ENCODE data around the gene NOTUM. TPM values are rescaled to one million over a fixed set of nuclear protein-coding genes. Genes with fewer than 3 reads are reported as not detected.

Gene NOTUM
- total and polyA plus RNA-seq, 9 of the 15 experiments (the other 6 are each of a cell fraction or from before 2014, with no cell fraction given): 0.03 to 14.0 (median 4.1) TPM

- in situ Hi-C loops (cut with MboI) (no loop called here), intact Hi-C loops (cut with micrococcal nuclease) (loop anchor here (5.0 kb wide), 1 partner anchor 44 kb away; the partner anchor contains the start of genes CENPX and LRRC45)
- H3K27ac ChIP-seq (ENCODE audit: extremely low read depth, low read depth, low read length): no peak overlapping the region
- no peaks in the 10 kb centered on the region for H3K27me3 ChIP-seq (ENCODE audit: control insufficient read depth in 2 of 2, insufficient read depth in 2 of 2, low read length in 2 of 2)
- no peak overlapping the region; the same call in 1 of the 2 replicates for H3K4me3 ChIP-seq
- H3K79me2 ChIP-seq (ENCODE audit: control insufficient read depth, insufficient read depth, low read length): peaks cover 16% of the 10 kb centered on the region; the same call in 2 of the 3 replicates
- H3K4me1 ChIP-seq (replicated peaks in 1 of 2; ENCODE audit: control insufficient read depth in 2 of 2, insufficient read depth in 2 of 2, low read length in 2 of 2): peaks cover 23 to 35% of the 10 kb centered on the region in 2 experiments
- H3K4me2 ChIP-seq (ENCODE audit: insufficient read depth, low read length): no peak overlapping the region
- BruUV-seq (replicated peaks): TSS peak; percentile 50
- no peak overlapping the region for H2AFZ ChIP-seq (ENCODE audit: low read depth, low read length)
- DNase-seq (ENCODE audit: extremely low read depth in 1 of 4, low spot score in 3 of 4) (no peak), FAIRE-seq (no peak), ATAC-seq (no peak)
- TF ChIP-seq PCBP2 (IDR thresholded peaks at IDR 0.05; ENCODE audit: low read depth, low read length, poor library complexity, severe bottlenecking) (no peak), ZC3H4 (CRISPR knock-in tag; IDR thresholded peaks at IDR 0.05; ENCODE audit: borderline replicate concordance) (0 out of 2 replicates have a peak, but pooled peaks have one; percentile 11), CCNT2 (IDR thresholded peaks at IDR 0.05; ENCODE audit: borderline replicate concordance, extremely low read depth, insufficient read length, low read depth, low read length) (no peak), ARID3B (CRISPR knock-in tag; IDR thresholded peaks at IDR 0.05; ENCODE audit: borderline replicate concordance) (no peak), CREBBP (IDR thresholded peaks at IDR 0.05; ENCODE audit: low read depth, low read length) (no peak), KDM5B (IDR thresholded peaks at IDR 0.05; ENCODE audit: insufficient replicate concordance, low read depth, low read length) (peak; percentile 3), ETV6 (IDR thresholded peaks at IDR 0.05; ENCODE audit: borderline replicate concordance in 1 of 2, low read depth in 2 of 2, low read length in 1 of 2) (no peak), ETV6 (CRISPR knock-in tag; IDR thresholded peaks at IDR 0.05; ENCODE audit: borderline replicate concordance) (no peak), ZNF274 (IDR thresholded peaks at IDR 0.05; ENCODE audit: borderline replicate concordance, low read depth, low read length) (no peak), CBFA2T2 (conservative IDR thresholded peaks at IDR 0.05) (no peak), ZNF174 (CRISPR knock-in tag; IDR thresholded peaks at IDR 0.05) (no peak), HDAC8 (tag; IDR thresholded peaks at IDR 0.05) (no peak), ATF3 (IDR thresholded peaks at IDR 0.05) (no peak), ATF3 (CRISPR knock-in tag; conservative IDR thresholded peaks at IDR 0.05) (no peak), ELF2 (CRISPR knock-in tag; IDR thresholded peaks at IDR 0.05) (no peak), NR2F6 (CRISPR knock-in tag; IDR thresholded peaks at IDR 0.05) (no peak), HSF4 (CRISPR knock-in tag; IDR thresholded peaks at IDR 0.05; ENCODE audit: borderline replicate concordance) (no peak)
- H3K9ac ChIP-seq (ENCODE audit: insufficient read depth in 1 of 2, low read depth in 2 of 2, low read length in 2 of 2): peak overlapping the region; percentile 68 to 95; a peak in 2 of 4 replicates
- H4K20me1 ChIP-seq (replicated peaks; ENCODE audit: control insufficient read depth, insufficient read depth, low read length): no peaks in the 10 kb centered on the region
- WGBS (ENCODE audit: insufficient coverage, low coverage, missing lambda C conversion rate): 95% methylated on average over 25 of the region's 27 CpGs
- CTCF ChIA-PET (ENCODE audit: low intra/inter-chr PET ratio): no interaction called here
- POLR2A ChIA-PET: interaction anchor here (0.6 to 1.3 kb wide), 2 partner anchors 268 to 467 kb away, joined by 3 to 5 read pairs; no protein-coding TSS in a partner anchor
- peaks cover 25% of the 10 kb centered on the region; the same call in 1 of the 3 replicates for H3K36me3 ChIP-seq (ENCODE audit: control insufficient read depth, insufficient read depth, low read length)
- H3K9me1 ChIP-seq (ENCODE audit: control insufficient read depth, insufficient read depth, low read length): no peaks in the 10 kb centered on the region
- H3K9me3 ChIP-seq (replicated peaks; ENCODE audit: control insufficient read depth, insufficient read depth, low read depth, low read length): no peaks in the 10 kb centered on the region
Measured at GRCh38 chr17:81978524-81979298, 17.7 kb upstream of the NOTUM start.
